Testis (tissue), 3 donors: ENCODE measurements around the gene FAM83C. TPM values are rescaled to one million over a fixed set of nuclear protein-coding genes. Genes with fewer than 3 reads are reported as not detected.

ENCODE experiments used
- DNase-seq: peaks from one replicate; pipeline ENCODE4 v3.0.0-alpha.2; 2019
- H3K27ac ChIP-seq, 2 donors: fragments of 200-600 bp; sonication (generic); one replicate each; pipeline ENCODE4 v1.5.1; 2019
- H3K27me3 ChIP-seq: fragments of 200-600 bp; sonication (generic); one replicate; pipeline ENCODE4 v1.5.1; 2019
- H3K36me3 ChIP-seq: fragments of 200-600 bp; sonication (generic); one replicate; pipeline ENCODE4 v1.5.1; 2017; ENCODE audit warnings: low read depth; ENCODE audit errors: missing control alignments
- H3K4me1 ChIP-seq: fragments of 200-600 bp; sonication (generic); one replicate; pipeline ENCODE4 v1.5.1; 2019
- H3K4me3 ChIP-seq, 2 donors: fragments of 200-600 bp; sonication (generic); one replicate each; pipeline ENCODE4 v1.5.1; 2017 to 2019
- H3K9me3 ChIP-seq: fragments of 200-600 bp; sonication (generic); one replicate; pipeline ENCODE4 v1.5.1; 2017
- CTCF ChIP-seq, 3 experiments: fragments of 450-650 bp in 2 of 3; fragments of 200-600 bp in 1 of 3; sonication (generic) in 1 of 3; IDR thresholded peaks; one replicate each; pipeline ENCODE4 v1.5.1; 2016 to 2019; ENCODE audit warnings: antibody characterized with exemption in 3 of 3, mild to moderate bottlenecking in 2 of 3, moderate library complexity in 1 of 3
- POLR2A ChIP-seq: fragments of 450-650 bp; IDR thresholded peaks from one replicate; pipeline ENCODE4 v1.6.1; 2017; ENCODE audit warnings: antibody characterized with exemption, mild to moderate bottlenecking, moderate library complexity
- WGBS, 2 donors: methylation state at CpG; one replicate each; pipeline ENCODE4 v1.1.5; 2018; 5-methylcytosine and 5-hydroxymethylcytosine counted together
- intact Hi-C: fragments of 100-400 bp; cut with DNase I; formaldehyde crosslinking; loops from one replicate; pipeline ENCODE4 v1.15.1; 2023; ENCODE audit warnings: low total_unique reads
- polyA plus RNA-seq: library from polyadenylated mRNA; stranded (reverse); fragments of 350-450 nt; fragmentation: Illumina TruSeq; extraction: RNeasy Lipid Tissue Mini Kit (QIAGEN cat#74804); gene quantifications from one replicate; pipeline ENCODE4 v1.2.3, GENCODE V29; 2014; ENCODE audit warnings: low read depth, low replicate concordance; ENCODE audit not compliant: insufficient read depth
- total RNA-seq, 2 donors: library from RNA; depleted of rRNA; stranded (reverse); fragments of >200 nt; gene quantifications; one replicate each; pipeline ENCODE4 v1.2.3, GENCODE V29; 2016

FAM83C gene
- total and polyA plus RNA-seq, 3 donors from 2014 or later = 0.39 to 0.96 (median 0.43) TPM

DNA sequence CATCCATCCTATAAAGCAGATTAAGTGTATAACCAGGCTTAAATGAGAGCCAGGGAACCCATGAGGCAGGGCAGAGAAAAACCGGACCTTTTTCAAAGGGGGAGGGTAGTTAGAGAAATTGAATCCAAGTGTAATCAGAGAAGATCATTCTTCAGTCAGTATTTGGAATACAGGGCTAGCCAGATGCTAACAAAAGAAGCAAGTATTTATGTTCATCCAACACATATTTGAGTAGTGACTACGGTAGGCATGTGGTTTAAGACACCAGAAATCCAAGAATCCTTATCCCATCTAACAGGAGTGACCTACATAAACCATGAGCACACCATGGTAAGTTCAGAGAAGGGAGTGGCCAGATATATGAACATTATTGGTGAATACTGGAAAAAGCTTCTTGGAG is 46.8 kb upstream of the FAM83C start:
- no peak for DNase-seq
- WGBS, 2 donors = 77 to 87% methylated on average over 2 of the region's 2 CpGs
- TF ChIP-seq CTCF (IDR thresholded peaks at IDR 0.05) (no peak), POLR2A (no peak)
- no peaks in the 10 kb centered on the region for H3K9me3 ChIP-seq
- H3K4me1 ChIP-seq = peaks cover 5% of the 10 kb centered on the region
- H3K36me3 ChIP-seq = no peaks in the 10 kb centered on the region
- H3K27ac ChIP-seq = no peak overlapping the region
- no peaks in the 10 kb centered on the region for H3K27me3 ChIP-seq
- no peak overlapping the region for H3K4me3 ChIP-seq
- intact Hi-C loops = no loop called here

- H3K4me3 ChIP-seq = no peak overlapping the region
- no peak for DNase-seq
- WGBS, 2 donors = 76 to 80% methylated on average over 5 of the region's 5 CpGs
- peak overlapping the region; percentile 15 to 54 for H3K27ac ChIP-seq
- no peak for TF ChIP-seq CTCF (IDR thresholded peaks at IDR 0.05)
- TF ChIP-seq POLR2A = no peak
- no peaks in the 10 kb centered on the region for H3K9me3 ChIP-seq
- intact Hi-C loops = no loop called here
- H3K27me3 ChIP-seq = no peaks in the 10 kb centered on the region
- H3K36me3 ChIP-seq = no peaks in the 10 kb centered on the region
- peaks cover 7% of the 10 kb centered on the region for H3K4me1 ChIP-seq
Measured at GRCh38 chr20:35334311-35335101, 42.3 kb upstream of the FAM83C start.

DNA sequence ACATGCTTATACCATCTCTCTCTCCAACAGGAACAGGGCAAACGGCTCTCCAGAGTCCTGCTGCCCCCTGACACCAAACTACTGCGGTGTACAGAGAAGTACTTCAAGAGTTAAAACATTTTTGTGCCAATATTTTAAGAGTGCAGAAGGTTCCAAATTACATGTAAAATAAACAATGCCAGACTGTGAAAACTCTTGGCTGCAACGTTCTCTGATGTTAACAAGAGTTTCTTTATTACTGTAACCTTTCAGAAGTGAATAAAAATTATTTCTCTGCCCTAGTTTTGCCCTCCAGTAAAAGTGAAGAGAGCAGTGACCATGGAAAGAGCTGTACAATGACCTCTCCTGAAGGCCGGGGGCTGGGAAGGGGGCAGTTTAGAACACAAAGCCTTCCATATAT is 41.4 kb upstream of the FAM83C start:
- Histone ChIP-seq H3K36me3 (no peaks in the 10 kb centered on the region), H3K9me3 (no peaks in the 10 kb centered on the region), H3K4me1 (peaks cover 7% of the 10 kb centered on the region), H3K27me3 (no peaks in the 10 kb centered on the region), H3K27ac (peak overlapping the region; percentile 15 to 54), H3K4me3 (no peak overlapping the region)
- no peak for TF ChIP-seq CTCF (IDR thresholded peaks at IDR 0.05)
- TF ChIP-seq POLR2A = no peak
- intact Hi-C loops = no loop called here
- WGBS, 2 donors = 35 to 45% methylated on average over 4 of the region's 4 CpGs
- no peak for DNase-seq

- WGBS, 2 donors = 93 to 94% methylated on average over 5 of the region's 5 CpGs
- H3K27ac ChIP-seq = no peak overlapping the region
- H3K27me3 ChIP-seq = no peaks in the 10 kb centered on the region
- H3K4me1 ChIP-seq = peaks cover 7% of the 10 kb centered on the region
- H3K9me3 ChIP-seq = no peaks in the 10 kb centered on the region
- TF ChIP-seq POLR2A (no peak), CTCF (IDR thresholded peaks at IDR 0.05) (no peak)
- no peaks in the 10 kb centered on the region for H3K36me3 ChIP-seq
- H3K4me3 ChIP-seq = no peak overlapping the region
- intact Hi-C loops = no loop called here
- DNase-seq = no peak
Measured at GRCh38 chr20:35332540-35333200, 40.4 kb upstream of the FAM83C start.
